ENCODE data around the gene AMMECR1L. TPM values are rescaled to one million over a fixed set of nuclear protein-coding genes. Genes with fewer than 3 reads are reported as not detected.

AMMECR1L gene
- polyA plus RNA-seq, 1 donor from 2014 or later = 19.5 TPM

DNA sequence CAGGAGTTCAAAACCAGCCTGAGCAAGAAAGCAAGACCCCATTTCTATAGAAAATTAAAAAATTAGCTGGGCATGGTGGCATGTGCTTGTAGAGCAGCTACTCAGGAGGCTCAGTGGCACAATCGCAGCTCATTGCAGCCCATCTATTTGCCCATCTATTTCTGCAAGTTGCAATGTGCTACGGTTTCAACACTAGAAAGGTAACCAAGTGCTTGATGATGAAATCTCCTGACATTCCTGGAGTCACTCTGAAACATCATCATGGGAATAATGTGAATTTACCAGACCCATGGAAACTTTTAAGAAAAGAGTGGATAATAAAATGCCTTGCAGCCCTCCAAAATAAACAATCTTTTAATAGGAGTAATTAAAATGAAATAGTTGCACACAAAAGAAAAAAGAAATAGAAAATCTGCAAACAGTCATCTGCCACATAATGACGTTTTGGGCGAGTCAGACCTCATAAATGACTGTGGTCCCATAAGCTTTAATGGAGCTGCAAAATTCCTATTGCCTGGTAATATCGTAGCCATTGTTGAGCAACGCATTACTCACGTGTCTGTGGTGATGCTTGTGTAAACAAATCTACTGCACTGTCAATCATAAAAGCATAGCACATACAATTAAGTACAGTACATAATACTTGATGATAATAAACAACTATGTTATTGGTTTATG is 46.6 kb upstream of the AMMECR1L start:
- Histone ChIP-seq H3K9ac (ENCODE audit: low read length) (no peak overlapping the region), H3K27ac (ENCODE audit: low read length) (no peak overlapping the region), H3K4me2 (ENCODE audit: low read length) (no peak overlapping the region), H2AFZ (ENCODE audit: low read depth, low read length) (no peak overlapping the region), H3K79me2 (replicated peaks; ENCODE audit: insufficient read depth, low read length) (no peaks in the 10 kb centered on the region), H3K9me3 (ENCODE audit: low read length) (no peaks in the 10 kb centered on the region), H3K9me2 (ENCODE audit: insufficient read depth, low read length) (no peaks in the 10 kb centered on the region), H4K20me1 (ENCODE audit: insufficient read depth) (no peaks in the 10 kb centered on the region), H3K4me3 (ENCODE audit: low read length) (no peak overlapping the region), H3K27me3 (ENCODE audit: insufficient read depth, low read depth, low read length) (no peaks in the 10 kb centered on the region), H3F3A (ENCODE audit: insufficient read depth, low read length, poor library complexity, severe bottlenecking) (no peaks in the 10 kb centered on the region), H3K36me3 (ENCODE audit: insufficient read depth, low read length) (no peaks in the 10 kb centered on the region)
- TF ChIP-seq POLR2AphosphoS5 (IDR thresholded peaks at IDR 0.05) (no peak), TAF1 (IDR thresholded peaks at IDR 0.05; ENCODE audit: low read depth) (no peak)
- TF ChIP-seq, protein P1, sequence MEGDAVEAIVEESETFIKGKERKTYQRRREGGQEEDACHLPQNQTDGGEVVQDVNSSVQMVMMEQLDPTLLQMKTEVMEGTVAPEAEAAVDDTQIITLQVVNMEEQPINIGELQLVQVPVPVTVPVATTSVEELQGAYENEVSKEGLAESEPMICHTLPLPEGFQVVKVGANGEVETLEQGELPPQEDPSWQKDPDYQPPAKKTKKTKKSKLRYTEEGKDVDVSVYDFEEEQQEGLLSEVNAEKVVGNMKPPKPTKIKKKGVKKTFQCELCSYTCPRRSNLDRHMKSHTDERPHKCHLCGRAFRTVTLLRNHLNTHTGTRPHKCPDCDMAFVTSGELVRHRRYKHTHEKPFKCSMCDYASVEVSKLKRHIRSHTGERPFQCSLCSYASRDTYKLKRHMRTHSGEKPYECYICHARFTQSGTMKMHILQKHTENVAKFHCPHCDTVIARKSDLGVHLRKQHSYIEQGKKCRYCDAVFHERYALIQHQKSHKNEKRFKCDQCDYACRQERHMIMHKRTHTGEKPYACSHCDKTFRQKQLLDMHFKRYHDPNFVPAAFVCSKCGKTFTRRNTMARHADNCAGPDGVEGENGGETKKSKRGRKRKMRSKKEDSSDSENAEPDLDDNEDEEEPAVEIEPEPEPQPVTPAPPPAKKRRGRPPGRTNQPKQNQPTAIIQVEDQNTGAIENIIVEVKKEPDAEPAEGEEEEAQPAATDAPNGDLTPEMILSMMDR (IDR thresholded peaks at IDR 0.05; ENCODE audit: poor library complexity, severe bottlenecking) = no peak
- TF ChIP-seq, protein P2, sequence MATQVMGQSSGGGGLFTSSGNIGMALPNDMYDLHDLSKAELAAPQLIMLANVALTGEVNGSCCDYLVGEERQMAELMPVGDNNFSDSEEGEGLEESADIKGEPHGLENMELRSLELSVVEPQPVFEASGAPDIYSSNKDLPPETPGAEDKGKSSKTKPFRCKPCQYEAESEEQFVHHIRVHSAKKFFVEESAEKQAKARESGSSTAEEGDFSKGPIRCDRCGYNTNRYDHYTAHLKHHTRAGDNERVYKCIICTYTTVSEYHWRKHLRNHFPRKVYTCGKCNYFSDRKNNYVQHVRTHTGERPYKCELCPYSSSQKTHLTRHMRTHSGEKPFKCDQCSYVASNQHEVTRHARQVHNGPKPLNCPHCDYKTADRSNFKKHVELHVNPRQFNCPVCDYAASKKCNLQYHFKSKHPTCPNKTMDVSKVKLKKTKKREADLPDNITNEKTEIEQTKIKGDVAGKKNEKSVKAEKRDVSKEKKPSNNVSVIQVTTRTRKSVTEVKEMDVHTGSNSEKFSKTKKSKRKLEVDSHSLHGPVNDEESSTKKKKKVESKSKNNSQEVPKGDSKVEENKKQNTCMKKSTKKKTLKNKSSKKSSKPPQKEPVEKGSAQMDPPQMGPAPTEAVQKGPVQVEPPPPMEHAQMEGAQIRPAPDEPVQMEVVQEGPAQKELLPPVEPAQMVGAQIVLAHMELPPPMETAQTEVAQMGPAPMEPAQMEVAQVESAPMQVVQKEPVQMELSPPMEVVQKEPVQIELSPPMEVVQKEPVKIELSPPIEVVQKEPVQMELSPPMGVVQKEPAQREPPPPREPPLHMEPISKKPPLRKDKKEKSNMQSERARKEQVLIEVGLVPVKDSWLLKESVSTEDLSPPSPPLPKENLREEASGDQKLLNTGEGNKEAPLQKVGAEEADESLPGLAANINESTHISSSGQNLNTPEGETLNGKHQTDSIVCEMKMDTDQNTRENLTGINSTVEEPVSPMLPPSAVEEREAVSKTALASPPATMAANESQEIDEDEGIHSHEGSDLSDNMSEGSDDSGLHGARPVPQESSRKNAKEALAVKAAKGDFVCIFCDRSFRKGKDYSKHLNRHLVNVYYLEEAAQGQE (IDR thresholded peaks at IDR 0.05; ENCODE audit: borderline replicate concordance) = no peak

DNA sequence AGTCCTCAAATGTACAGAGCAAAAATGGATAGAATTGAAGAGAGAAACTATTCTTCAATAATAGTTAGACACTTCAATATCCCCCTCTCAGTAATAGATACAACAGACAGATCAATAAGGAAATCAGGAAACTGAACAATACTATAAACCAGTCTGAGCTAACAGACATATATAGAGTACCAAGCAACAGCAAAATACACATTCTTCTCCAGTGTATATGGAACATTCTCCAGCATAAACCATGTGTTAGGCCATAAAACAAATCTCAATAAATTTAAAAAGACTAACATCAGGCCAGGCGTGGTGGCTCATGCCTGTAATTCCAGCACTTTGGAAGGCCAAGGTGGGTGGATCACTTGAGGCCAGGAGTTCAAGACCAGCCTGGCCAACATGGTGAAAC is 43.7 kb upstream of the AMMECR1L start:
- H3K27ac ChIP-seq (ENCODE audit: low read length) = no peak overlapping the region
- no peaks in the 10 kb centered on the region for H3F3A ChIP-seq (ENCODE audit: insufficient read depth, low read length, poor library complexity, severe bottlenecking)
- no peak overlapping the region for H3K4me2 ChIP-seq (ENCODE audit: low read length)
- no peaks in the 10 kb centered on the region for H4K20me1 ChIP-seq (ENCODE audit: insufficient read depth)
- no peak overlapping the region for H3K4me3 ChIP-seq (ENCODE audit: low read length)
- H3K9me2 ChIP-seq (ENCODE audit: insufficient read depth, low read length) = no peaks in the 10 kb centered on the region
- H3K9ac ChIP-seq (ENCODE audit: low read length) = no peak overlapping the region
- no peak overlapping the region for H2AFZ ChIP-seq (ENCODE audit: low read depth, low read length)
- H3K27me3 ChIP-seq (ENCODE audit: insufficient read depth, low read depth, low read length) = no peaks in the 10 kb centered on the region
- H3K36me3 ChIP-seq (ENCODE audit: insufficient read depth, low read length) = no peaks in the 10 kb centered on the region
- no peaks in the 10 kb centered on the region for H3K9me3 ChIP-seq (ENCODE audit: low read length)
- H3K79me2 ChIP-seq (replicated peaks; ENCODE audit: insufficient read depth, low read length) = no peaks in the 10 kb centered on the region
- TF ChIP-seq, protein P1 (IDR thresholded peaks at IDR 0.05; ENCODE audit: poor library complexity, severe bottlenecking) = no peak
- TF ChIP-seq POLR2AphosphoS5 (IDR thresholded peaks at IDR 0.05) (no peak), SMC3 (conservative IDR thresholded peaks at IDR 0.05; ENCODE audit: poor library complexity) (no peak), MXI1 (conservative IDR thresholded peaks at IDR 0.05; ENCODE audit: poor library complexity, severe bottlenecking) (no peak), TAF1 (IDR thresholded peaks at IDR 0.05; ENCODE audit: low read depth) (no peak), EP300 (conservative IDR thresholded peaks at IDR 0.05; ENCODE audit: poor library complexity, severe bottlenecking) (no peak), EZH2 (IDR thresholded peaks at IDR 0.05; ENCODE audit: borderline replicate concordance, insufficient read depth, low read length, poor library complexity, severe bottlenecking) (no peak), RAD21 (conservative IDR thresholded peaks at IDR 0.05) (no peak)
- TF ChIP-seq, protein P2 (IDR thresholded peaks at IDR 0.05; ENCODE audit: borderline replicate concordance) = no peak
